OCI-LY7 (cell line): ENCODE results near the gene SLC4A9. TPM values are rescaled to one million over a fixed set of nuclear protein-coding genes. Genes with fewer than 3 reads are reported as not detected.

Source experiments
- BruUV-seq: library from RNA; stranded (reverse); fragments of 400-500 nt; replicated peaks from 2 replicates; lab custom pipeline; 2021; lab: Mats Ljungman, UMichigan
- CTCF ChIA-PET: fragments of 300-600 bp; sonication (Branson Sonifier 250); formaldehyde crosslinking; loops from one replicate; lab custom pipeline; 2022; ENCODE audit warnings: antibody characterized with exemption; ENCODE audit not compliant: unreplicated experiment; lab: Charles Lee
- POLR2A ChIA-PET: fragments of 300-600 bp; sonication (Branson Sonifier 250); formaldehyde crosslinking; loops from one replicate; lab custom pipeline; 2022; ENCODE audit warnings: antibody characterized with exemption; lab: Charles Lee
- DNase-seq: peaks from one replicate; pipeline ENCODE4 v3.0.0-alpha.2; 2015; ENCODE audit warnings: low spot score
- H2AFZ ChIP-seq: fragments of 200-600 bp; sonication (generic), shearing (Covaris generic); 2 replicates; pipeline ENCODE4 v1.6.1; 2014; ENCODE audit warnings: mild to moderate bottlenecking, antibody characterized with exemption, low read length, moderate library complexity
- H3K27ac ChIP-seq: fragments of 200-600 bp; sonication (generic); 2 replicates; pipeline ENCODE4 v1.5.1; 2014; ENCODE audit warnings: mixed run types, low read depth, mild to moderate bottlenecking, moderate library complexity, low read length, inconsistent platforms; ENCODE audit not compliant: poor library complexity, severe bottlenecking
- H3K36me3 ChIP-seq: fragments of 200-600 bp; sonication (generic); 2 replicates; pipeline ENCODE4 v1.6.1; 2014; ENCODE audit warnings: mild to moderate bottlenecking, antibody characterized with exemption, low read length, moderate library complexity, mixed read lengths; ENCODE audit not compliant: insufficient read depth
- H3K4me1 ChIP-seq: fragments of 200-600 bp; sonication (generic); 2 replicates; pipeline ENCODE4 v1.5.1; 2014; ENCODE audit warnings: mild to moderate bottlenecking, low read length; ENCODE audit not compliant: insufficient read depth, poor library complexity, severe bottlenecking
- H3K4me2 ChIP-seq: fragments of 200-600 bp; sonication (generic); 2 replicates; pipeline ENCODE4 v1.6.1; 2014; ENCODE audit warnings: mild to moderate bottlenecking, low read length
- H3K4me3 ChIP-seq: fragments of 200-600 bp; sonication (generic); 2 replicates; pipeline ENCODE4 v1.5.1; 2014; ENCODE audit warnings: mild to moderate bottlenecking, low read depth, low read length; ENCODE audit not compliant: poor library complexity, severe bottlenecking
- H3K79me2 ChIP-seq: fragments of 200-600 bp; sonication (generic); 2 replicates; pipeline ENCODE4 v1.6.1; 2016; ENCODE audit warnings: low read depth, mild to moderate bottlenecking, low read length, moderate library complexity, mixed read lengths; ENCODE audit not compliant: insufficient read depth
- H3K9me2 ChIP-seq: fragments of 200-600 bp; sonication (generic); 2 replicates; pipeline ENCODE4 v1.6.1; 2016; ENCODE audit warnings: mild to moderate bottlenecking, low read length, mixed read lengths; ENCODE audit not compliant: insufficient read depth
- H3K9me3 ChIP-seq: fragments of 200-600 bp; sonication (generic); 2 replicates; pipeline ENCODE4 v1.6.1; 2014; ENCODE audit warnings: mild to moderate bottlenecking, mixed run types, low read length, mixed read lengths
- H4K20me1 ChIP-seq: fragments of 200-600 bp; sonication (generic); 2 replicates; pipeline ENCODE4 v1.6.1; 2014; ENCODE audit warnings: mild to moderate bottlenecking, antibody characterized with exemption, low read length, moderate library complexity, mixed read lengths; ENCODE audit not compliant: insufficient read depth
- CTCF ChIP-seq: fragments of 200-600 bp; sonication (generic); conservative IDR thresholded peaks from 2 replicates; pipeline ENCODE4 v1.5.1; 2014; ENCODE audit warnings: mild to moderate bottlenecking, antibody characterized with exemption, low read length, moderate library complexity, mixed read lengths
- EZH2phosphoT487 ChIP-seq: fragments of 200-600 bp; sonication (generic); IDR thresholded peaks from 2 replicates; pipeline ENCODE4 v1.6.1; 2018; ENCODE audit warnings: low read depth, borderline replicate concordance, mild to moderate bottlenecking, mixed run types, antibody characterized with exemption, low read length, moderate library complexity, mixed read lengths
- intact Hi-C: fragments of 100-400 bp; cut with micrococcal nuclease; formaldehyde crosslinking; loops from one replicate; pipeline ENCODE4 v1.10.0; 2022; ENCODE audit not compliant: unreplicated experiment
- total RNA-seq, 2 experiments: library from RNA; depleted of rRNA in 1 of 2; stranded (reverse); fragments of >200 nt in 1 of 2; shearing (Covaris generic) in 1 of 2; gene quantifications; 2 replicates each; pipeline ENCODE4 v1.2.3, GENCODE V29; 2014 to 2022

The SLC4A9 gene
- total RNA-seq, 2 experiments from 2014 or later: 0.22 to 2.6 TPM

- H2AFZ ChIP-seq: 0 out of 2 replicates have a peak overlapping the region, but pooled peaks have one; percentile 8
Observed at GRCh38 chr5:140324617-140325241, 35.3 kb upstream of the SLC4A9 start.

GRCh38 chr5:140325486-140325885, 34.5 kb upstream of the SLC4A9 start:
- TF ChIP-seq EZH2phosphoT487: no peak
- TF ChIP-seq CTCF: no peak
- no peaks in the 10 kb centered on the region for H3K79me2 ChIP-seq
- CTCF ChIA-PET: no interaction called here
- no peaks in the 10 kb centered on the region for H4K20me1 ChIP-seq
- intact Hi-C loops: no loop called here
- no peak overlapping the region for H2AFZ ChIP-seq
- no peak overlapping the region for H3K27ac ChIP-seq
- BruUV-seq: no TSS peak
- POLR2A ChIA-PET: no interaction called here
- no peaks in the 10 kb centered on the region for H3K9me2 ChIP-seq
- no peak for DNase-seq
- peaks cover 9% of the 10 kb centered on the region for H3K4me1 ChIP-seq
- H3K4me3 ChIP-seq: no peak overlapping the region
- H3K4me2 ChIP-seq: no peak overlapping the region
- H3K36me3 ChIP-seq: no peaks in the 10 kb centered on the region
- H3K9me3 ChIP-seq: no peaks in the 10 kb centered on the region

More at GRCh38 chr5:140324617-140325241, 35.3 kb upstream of the SLC4A9 start:
- Histone ChIP-seq H3K79me2 (no peaks in the 10 kb centered on the region), H3K4me3 (no peak overlapping the region), H3K9me3 (no peaks in the 10 kb centered on the region), H3K4me1 (peaks cover 9% of the 10 kb centered on the region), H3K4me2 (no peak overlapping the region), H3K36me3 (no peaks in the 10 kb centered on the region), H3K27ac (no peak overlapping the region), H3K9me2 (no peaks in the 10 kb centered on the region), H4K20me1 (no peaks in the 10 kb centered on the region)
- intact Hi-C loops: no loop called here
- DNase-seq: no peak
- ChIA-PET POLR2A (interaction anchor here (0.6 to 1.0 kb wide), 3 partner anchors 13 to 23 kb away, joined by 3 to 4 read pairs (median 3); no protein-coding TSS in a partner anchor), CTCF (no interaction called here)
- no TSS peak for BruUV-seq
- no peak for TF ChIP-seq CTCF
- no peak for TF ChIP-seq EZH2phosphoT487

- no peaks in the 10 kb centered on the region for H4K20me1 ChIP-seq
- H3K36me3 ChIP-seq: no peaks in the 10 kb centered on the region
- BruUV-seq: no TSS peak
- 0 out of 2 replicates have a peak overlapping the region, but pooled peaks have one; percentile 19 for H3K4me2 ChIP-seq
- no peaks in the 10 kb centered on the region for H3K79me2 ChIP-seq
- H3K9me2 ChIP-seq: no peaks in the 10 kb centered on the region
- TF ChIP-seq CTCF (no peak), EZH2phosphoT487 (no peak)
- peaks cover 9% of the 10 kb centered on the region for H3K4me1 ChIP-seq
- CTCF ChIA-PET: interaction anchor here (1.0 kb wide), 2 partner anchors 11 to 32 kb away, joined by 3 read pairs; no protein-coding TSS in a partner anchor
- DNase-seq: peak; percentile 25
- peak overlapping the region; percentile 19; the same call in 1 of the 2 replicates for H2AFZ ChIP-seq
- POLR2A ChIA-PET: interaction anchor here (0.6 to 2.3 kb wide), 8 partner anchors 13 to 47 kb away, joined by 3 to 6 read pairs (median 4); partner anchors contain the start of gene HBEGF
- H3K27ac ChIP-seq: no peak overlapping the region
- intact Hi-C loops: no loop called here
- H3K4me3 ChIP-seq: no peak overlapping the region
- no peaks in the 10 kb centered on the region for H3K9me3 ChIP-seq
Observed at GRCh38 chr5:140327589-140327988, 32.4 kb upstream of the SLC4A9 start.
